HEK293 (cell line): ENCODE measurements around the gene ZFP36.

ENCODE experiments used
- BCL6B ChIP-seq: fragments of 450-650 bp; formaldehyde crosslinking; IDR thresholded peaks from 2 replicates; pipeline ENCODE4 v1.5.1; 2017; ENCODE audit warnings: missing biosample characterization, missing genetic modification characterization
- GLIS2 ChIP-seq: fragments of 450-650 bp; formaldehyde crosslinking; IDR thresholded peaks from 2 replicates; pipeline ENCODE4 v1.5.1; 2016; ENCODE audit warnings: missing biosample characterization, missing genetic modification characterization
- HOXC10 ChIP-seq: sonication (generic); formaldehyde crosslinking; IDR thresholded peaks from 2 replicates; pipeline ENCODE4 v1.8.1; 2023; ENCODE audit warnings: mild to moderate bottlenecking, missing genetic modification reagents
- KLF1 ChIP-seq: fragments of 450-650 bp; formaldehyde crosslinking; IDR thresholded peaks from 2 replicates; pipeline ENCODE4 v1.5.1; 2016; ENCODE audit warnings: missing biosample characterization, missing genetic modification characterization
- PATZ1 ChIP-seq: fragments of 450-650 bp; formaldehyde crosslinking; IDR thresholded peaks from 2 replicates; pipeline ENCODE4 v1.5.1; 2016; ENCODE audit warnings: missing biosample characterization, missing genetic modification characterization
- PRDM10 ChIP-seq: fragments of 450-650 bp; formaldehyde crosslinking; IDR thresholded peaks from 2 replicates; pipeline ENCODE4 v1.5.1; 2016; ENCODE audit warnings: missing biosample characterization, missing genetic modification characterization
- SP7 ChIP-seq: fragments of 450-650 bp; formaldehyde crosslinking; IDR thresholded peaks from 2 replicates; pipeline ENCODE4 v1.5.1; 2016; ENCODE audit warnings: missing biosample characterization, missing genetic modification characterization
- ZBTB20 ChIP-seq: fragments of 450-650 bp; formaldehyde crosslinking; IDR thresholded peaks from 2 replicates; pipeline ENCODE4 v1.5.1; 2016; ENCODE audit warnings: missing biosample characterization, missing genetic modification characterization
- ZBTB6 ChIP-seq: fragments of 450-650 bp; formaldehyde crosslinking; IDR thresholded peaks from 2 replicates; pipeline ENCODE4 v1.5.1; 2017; ENCODE audit warnings: missing biosample characterization, missing genetic modification characterization
- ZBTB7A ChIP-seq: fragments of 450-650 bp; formaldehyde crosslinking; IDR thresholded peaks from 2 replicates; pipeline ENCODE4 v1.5.1; 2016; ENCODE audit warnings: low read depth, missing biosample characterization, missing genetic modification characterization
- ZNF140 ChIP-seq: fragments of 450-650 bp; formaldehyde crosslinking; IDR thresholded peaks from 2 replicates; pipeline ENCODE4 v1.5.1; 2016; ENCODE audit warnings: missing biosample characterization, missing genetic modification characterization
- ZNF155 ChIP-seq: fragments of 450-650 bp; formaldehyde crosslinking; IDR thresholded peaks from 2 replicates; pipeline ENCODE4 v1.5.1; 2016; ENCODE audit warnings: missing biosample characterization, missing genetic modification characterization
- ZNF174 ChIP-seq: fragments of 450-650 bp; formaldehyde crosslinking; IDR thresholded peaks from 2 replicates; pipeline ENCODE4 v1.5.0; 2017; ENCODE audit warnings: missing biosample characterization, mild to moderate bottlenecking, missing genetic modification characterization
- ZNF23 ChIP-seq: fragments of 450-650 bp; formaldehyde crosslinking; IDR thresholded peaks from 2 replicates; pipeline ENCODE4 v1.5.1; 2016; ENCODE audit warnings: missing biosample characterization, missing genetic modification characterization, borderline replicate concordance
- ZNF350 ChIP-seq: fragments of 450-650 bp; formaldehyde crosslinking; IDR thresholded peaks from 2 replicates; pipeline ENCODE4 v1.5.0; 2017; ENCODE audit warnings: missing biosample characterization, mild to moderate bottlenecking, missing genetic modification characterization
- ZNF404 ChIP-seq: fragments of 450-650 bp; formaldehyde crosslinking; IDR thresholded peaks from 2 replicates; pipeline ENCODE4 v1.5.1; 2017; ENCODE audit warnings: missing biosample characterization, missing genetic modification characterization
- ZNF423 ChIP-seq: fragments of 450-650 bp; formaldehyde crosslinking; IDR thresholded peaks from 2 replicates; pipeline ENCODE4 v1.5.1; 2016; ENCODE audit warnings: missing biosample characterization, missing genetic modification characterization
- ZNF501 ChIP-seq: fragments of 450-650 bp; formaldehyde crosslinking; IDR thresholded peaks from 2 replicates; pipeline ENCODE4 v1.5.1; 2016; ENCODE audit warnings: missing biosample characterization, missing genetic modification characterization
- ZNF510 ChIP-seq: fragments of 450-650 bp; formaldehyde crosslinking; IDR thresholded peaks from 2 replicates; pipeline ENCODE4 v1.5.1; 2018; ENCODE audit warnings: mild to moderate bottlenecking, missing genetic modification characterization, missing biosample characterization; ENCODE audit not compliant: insufficient replicate concordance
- ZNF513 ChIP-seq: fragments of 450-650 bp; IDR thresholded peaks from 2 replicates; pipeline ENCODE4 v1.5.1; 2018; ENCODE audit warnings: missing biosample characterization, missing genetic modification characterization
- ZNF555 ChIP-seq: fragments of 450-650 bp; formaldehyde crosslinking; conservative IDR thresholded peaks from 2 replicates; pipeline ENCODE4 v1.5.1; 2017; ENCODE audit warnings: missing biosample characterization, mild to moderate bottlenecking, missing genetic modification characterization, inconsistent platforms
- ZNF600 ChIP-seq: fragments of 450-650 bp; formaldehyde crosslinking; IDR thresholded peaks from 2 replicates; pipeline ENCODE4 v1.5.1; 2016; ENCODE audit warnings: missing biosample characterization, missing genetic modification characterization
- ZNF658 ChIP-seq: fragments of 450-650 bp; formaldehyde crosslinking; IDR thresholded peaks from 2 replicates; pipeline ENCODE4; 2016; ENCODE audit warnings: missing biosample characterization, missing genetic modification characterization
- ZNF664 ChIP-seq: fragments of 450-650 bp; formaldehyde crosslinking; IDR thresholded peaks from 2 replicates; pipeline ENCODE4 v1.5.1; 2016; ENCODE audit warnings: missing biosample characterization, missing genetic modification characterization
- ZNF692 ChIP-seq: fragments of 450-650 bp; formaldehyde crosslinking; IDR thresholded peaks from 2 replicates; pipeline ENCODE4 v1.5.1; 2016; ENCODE audit warnings: missing biosample characterization, missing genetic modification characterization
- ZNF791 ChIP-seq: fragments of 450-650 bp; formaldehyde crosslinking; IDR thresholded peaks from 2 replicates; pipeline ENCODE4 v1.5.1; 2016; ENCODE audit warnings: missing biosample characterization, missing genetic modification characterization
- ZSCAN5A ChIP-seq: fragments of 450-650 bp; formaldehyde crosslinking; IDR thresholded peaks from 2 replicates; pipeline ENCODE4 v1.5.1; 2016; ENCODE audit warnings: missing biosample characterization, missing genetic modification characterization

ZFP36 gene

GRCh38 chr19:39382991-39383828, 23.4 kb upstream of the ZFP36 start (continued):
- TF ChIP-seq BCL6B (tag by site-specific recombination) (no peak), ZNF174 (tag by site-specific recombination) (no peak), ZNF510 (no peak), ZNF692 (0 out of 2 replicates have a peak, but pooled peaks have one; percentile 28), ZNF404 (tag by site-specific recombination) (no peak), ZBTB20 (tag by site-specific recombination) (no peak), ZNF658 (tag by site-specific recombination) (no peak), PATZ1 (tag by site-specific recombination) (no peak), ZNF555 (tag by site-specific recombination) (no peak), ZNF423 (tag by site-specific recombination) (no peak), ZNF23 (no peak), ZNF791 (no peak), KLF1 (tag by site-specific recombination) (no peak), ZNF664 (no peak), ZNF513 (no peak), PRDM10 (tag by site-specific recombination) (0 out of 2 replicates have a peak, but pooled peaks have one; percentile 9), SP7 (tag by site-specific recombination) (no peak), ZNF501 (tag by site-specific recombination) (no peak), HOXC10 (CRISPR knock-in tag) (no peak), ZBTB6 (tag by site-specific recombination) (no peak), ZNF140 (tag by site-specific recombination) (no peak), ZBTB7A (tag by site-specific recombination) (no peak), GLIS2 (tag by site-specific recombination) (peak; percentile 82), ZNF600 (tag by site-specific recombination) (peak; percentile 95), ZSCAN5A (tag by site-specific recombination) (no peak), ZNF350 (tag by site-specific recombination) (no peak), ZNF155 (tag by site-specific recombination) (no peak)
